OCI-LY7 (cell line): Measurements from ENCODE around the gene C1orf174. TPM values are rescaled to one million over a fixed set of nuclear protein-coding genes. Genes with fewer than 3 reads are reported as not detected.

Source experiments
- BruUV-seq: library from RNA; stranded (reverse); fragments of 400-500 nt; replicated peaks from 2 replicates; lab custom pipeline; 2021; lab: Mats Ljungman, UMichigan
- CTCF ChIA-PET: fragments of 300-600 bp; sonication (Branson Sonifier 250); formaldehyde crosslinking; loops from one replicate; lab custom pipeline; 2022; ENCODE audit warnings: antibody characterized with exemption; ENCODE audit not compliant: unreplicated experiment; lab: Charles Lee
- POLR2A ChIA-PET: fragments of 300-600 bp; sonication (Branson Sonifier 250); formaldehyde crosslinking; loops from one replicate; lab custom pipeline; 2022; ENCODE audit warnings: antibody characterized with exemption; lab: Charles Lee
- DNase-seq: peaks from one replicate; pipeline ENCODE4 v3.0.0-alpha.2; 2015; ENCODE audit warnings: low spot score
- H2AFZ ChIP-seq: fragments of 200-600 bp; sonication (generic), shearing (Covaris generic); 2 replicates; pipeline ENCODE4 v1.6.1; 2014; ENCODE audit warnings: mild to moderate bottlenecking, antibody characterized with exemption, low read length, moderate library complexity
- H3K27ac ChIP-seq: fragments of 200-600 bp; sonication (generic); 2 replicates; pipeline ENCODE4 v1.5.1; 2014; ENCODE audit warnings: mixed run types, low read depth, mild to moderate bottlenecking, moderate library complexity, low read length, inconsistent platforms; ENCODE audit not compliant: poor library complexity, severe bottlenecking
- H3K36me3 ChIP-seq: fragments of 200-600 bp; sonication (generic); 2 replicates; pipeline ENCODE4 v1.6.1; 2014; ENCODE audit warnings: mild to moderate bottlenecking, antibody characterized with exemption, low read length, moderate library complexity, mixed read lengths; ENCODE audit not compliant: insufficient read depth
- H3K4me1 ChIP-seq: fragments of 200-600 bp; sonication (generic); 2 replicates; pipeline ENCODE4 v1.5.1; 2014; ENCODE audit warnings: mild to moderate bottlenecking, low read length; ENCODE audit not compliant: insufficient read depth, poor library complexity, severe bottlenecking
- H3K4me2 ChIP-seq: fragments of 200-600 bp; sonication (generic); 2 replicates; pipeline ENCODE4 v1.6.1; 2014; ENCODE audit warnings: mild to moderate bottlenecking, low read length
- H3K4me3 ChIP-seq: fragments of 200-600 bp; sonication (generic); 2 replicates; pipeline ENCODE4 v1.5.1; 2014; ENCODE audit warnings: mild to moderate bottlenecking, low read depth, low read length; ENCODE audit not compliant: poor library complexity, severe bottlenecking
- H3K79me2 ChIP-seq: fragments of 200-600 bp; sonication (generic); 2 replicates; pipeline ENCODE4 v1.6.1; 2016; ENCODE audit warnings: low read depth, mild to moderate bottlenecking, low read length, moderate library complexity, mixed read lengths; ENCODE audit not compliant: insufficient read depth
- H3K9me2 ChIP-seq: fragments of 200-600 bp; sonication (generic); 2 replicates; pipeline ENCODE4 v1.6.1; 2016; ENCODE audit warnings: mild to moderate bottlenecking, low read length, mixed read lengths; ENCODE audit not compliant: insufficient read depth
- H3K9me3 ChIP-seq: fragments of 200-600 bp; sonication (generic); 2 replicates; pipeline ENCODE4 v1.6.1; 2014; ENCODE audit warnings: mild to moderate bottlenecking, mixed run types, low read length, mixed read lengths
- H4K20me1 ChIP-seq: fragments of 200-600 bp; sonication (generic); 2 replicates; pipeline ENCODE4 v1.6.1; 2014; ENCODE audit warnings: mild to moderate bottlenecking, antibody characterized with exemption, low read length, moderate library complexity, mixed read lengths; ENCODE audit not compliant: insufficient read depth
- EZH2phosphoT487 ChIP-seq: fragments of 200-600 bp; sonication (generic); IDR thresholded peaks from 2 replicates; pipeline ENCODE4 v1.6.1; 2018; ENCODE audit warnings: low read depth, borderline replicate concordance, mild to moderate bottlenecking, mixed run types, antibody characterized with exemption, low read length, moderate library complexity, mixed read lengths
- intact Hi-C: fragments of 100-400 bp; cut with micrococcal nuclease; formaldehyde crosslinking; loops from one replicate; pipeline ENCODE4 v1.10.0; 2022; ENCODE audit not compliant: unreplicated experiment
- total RNA-seq, 2 experiments: library from RNA; depleted of rRNA in 1 of 2; stranded (reverse); fragments of >200 nt in 1 of 2; shearing (Covaris generic) in 1 of 2; gene quantifications; 2 replicates each; pipeline ENCODE4 v1.2.3, GENCODE V29; 2014 to 2022
- TF ChIP-seq, protein P1 (sequence below): fragments of 200-600 bp; sonication (generic); conservative IDR thresholded peaks from 2 replicates; pipeline ENCODE4 v1.5.1; 2014; ENCODE audit warnings: mild to moderate bottlenecking, antibody characterized with exemption, low read length, moderate library complexity, mixed read lengths

Gene C1orf174
- total RNA-seq, 2 experiments from 2014 or later = 39.0 to 59.5 TPM

DNA sequence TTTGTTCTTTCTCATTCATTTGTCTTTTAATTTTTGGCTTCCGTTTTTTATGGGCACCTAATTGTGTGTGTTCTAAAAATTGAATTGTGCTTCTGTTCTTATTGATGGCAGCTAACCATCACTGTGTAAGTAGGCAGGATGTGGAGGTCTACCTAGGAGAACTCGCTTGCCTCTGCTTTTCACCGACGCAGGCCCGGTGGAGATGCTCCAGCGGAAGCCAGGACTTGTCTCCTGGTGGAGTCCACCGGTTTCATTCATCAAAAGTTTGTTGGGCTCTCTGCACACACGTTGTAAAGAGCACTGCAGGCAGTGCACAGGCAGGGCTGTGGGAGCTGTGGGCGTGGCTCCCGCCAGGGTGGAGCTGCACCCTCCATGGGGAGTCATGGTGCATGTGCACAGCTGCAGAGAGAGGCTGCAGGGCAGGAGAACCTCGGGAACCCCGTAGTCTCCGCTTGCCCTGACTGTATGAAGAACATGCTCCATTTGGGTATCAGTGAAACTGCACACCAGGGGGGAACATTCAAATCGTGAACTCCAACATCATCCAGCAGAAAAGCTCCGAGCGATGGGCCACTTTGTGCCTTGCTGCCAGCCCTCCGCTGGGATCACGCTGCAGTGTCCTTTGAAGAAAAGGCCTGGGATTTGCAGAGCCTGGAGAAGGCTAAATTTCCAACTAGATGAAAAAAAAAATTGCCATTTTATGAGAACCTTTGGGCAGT lies 6.0 kb upstream of the C1orf174 start:
- peak overlapping the region; percentile 88 for H3K4me2 ChIP-seq
- DNase-seq = peak; percentile 78
- CTCF ChIA-PET = interaction anchor here (1.7 kb wide), 1 partner anchor 48 kb away, joined by 7 read pairs; the partner anchor contains the start of genes CEP104 and DFFB
- TF ChIP-seq EZH2phosphoT487 = no peak
- TF ChIP-seq, protein P1, sequence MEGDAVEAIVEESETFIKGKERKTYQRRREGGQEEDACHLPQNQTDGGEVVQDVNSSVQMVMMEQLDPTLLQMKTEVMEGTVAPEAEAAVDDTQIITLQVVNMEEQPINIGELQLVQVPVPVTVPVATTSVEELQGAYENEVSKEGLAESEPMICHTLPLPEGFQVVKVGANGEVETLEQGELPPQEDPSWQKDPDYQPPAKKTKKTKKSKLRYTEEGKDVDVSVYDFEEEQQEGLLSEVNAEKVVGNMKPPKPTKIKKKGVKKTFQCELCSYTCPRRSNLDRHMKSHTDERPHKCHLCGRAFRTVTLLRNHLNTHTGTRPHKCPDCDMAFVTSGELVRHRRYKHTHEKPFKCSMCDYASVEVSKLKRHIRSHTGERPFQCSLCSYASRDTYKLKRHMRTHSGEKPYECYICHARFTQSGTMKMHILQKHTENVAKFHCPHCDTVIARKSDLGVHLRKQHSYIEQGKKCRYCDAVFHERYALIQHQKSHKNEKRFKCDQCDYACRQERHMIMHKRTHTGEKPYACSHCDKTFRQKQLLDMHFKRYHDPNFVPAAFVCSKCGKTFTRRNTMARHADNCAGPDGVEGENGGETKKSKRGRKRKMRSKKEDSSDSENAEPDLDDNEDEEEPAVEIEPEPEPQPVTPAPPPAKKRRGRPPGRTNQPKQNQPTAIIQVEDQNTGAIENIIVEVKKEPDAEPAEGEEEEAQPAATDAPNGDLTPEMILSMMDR = no peak
- no peaks in the 10 kb centered on the region for H3K9me3 ChIP-seq
- peaks cover 50% of the 10 kb centered on the region; the same call in 1 of the 2 replicates for H3K79me2 ChIP-seq
- no peak overlapping the region; the same call in 1 of the 2 replicates for H2AFZ ChIP-seq
- no peaks in the 10 kb centered on the region for H4K20me1 ChIP-seq
- H3K4me1 ChIP-seq = peaks cover 92% of the 10 kb centered on the region
- no peaks in the 10 kb centered on the region for H3K36me3 ChIP-seq
- H3K4me3 ChIP-seq = peak overlapping the region; percentile 96
- peak overlapping the region; percentile 100 for H3K27ac ChIP-seq
- BruUV-seq = no TSS peak
- H3K9me2 ChIP-seq = no peaks in the 10 kb centered on the region
- POLR2A ChIA-PET = interaction anchor here (4.6 kb wide), 1 partner anchor 141 kb away, joined by 31 read pairs; no protein-coding TSS in a partner anchor
- intact Hi-C loops = no loop called here

- Histone ChIP-seq H3K4me3 (peak overlapping the region; percentile 96), H3K9me3 (no peaks in the 10 kb centered on the region), H3K4me1 (peaks cover 90% of the 10 kb centered on the region), H2AFZ (peak overlapping the region; percentile 32; the same call in 1 of the 2 replicates), H3K4me2 (peak overlapping the region; percentile 88), H3K79me2 (peaks cover 48% of the 10 kb centered on the region; the same call in 1 of the 2 replicates), H3K36me3 (no peaks in the 10 kb centered on the region), H3K9me2 (no peaks in the 10 kb centered on the region), H3K27ac (peak overlapping the region; percentile 100), H4K20me1 (no peaks in the 10 kb centered on the region)
- ChIA-PET POLR2A (interaction anchor here (4.6 kb wide), 1 partner anchor 142 kb away, joined by 31 read pairs; no protein-coding TSS in a partner anchor), CTCF (no interaction called here)
- TF ChIP-seq EZH2phosphoT487 = no peak
- DNase-seq = peak; percentile 46
- no TSS peak for BruUV-seq
- intact Hi-C loops = no loop called here
Measured at GRCh38 chr1:3905266-3905952, 5.3 kb upstream of the C1orf174 start.

DNA sequence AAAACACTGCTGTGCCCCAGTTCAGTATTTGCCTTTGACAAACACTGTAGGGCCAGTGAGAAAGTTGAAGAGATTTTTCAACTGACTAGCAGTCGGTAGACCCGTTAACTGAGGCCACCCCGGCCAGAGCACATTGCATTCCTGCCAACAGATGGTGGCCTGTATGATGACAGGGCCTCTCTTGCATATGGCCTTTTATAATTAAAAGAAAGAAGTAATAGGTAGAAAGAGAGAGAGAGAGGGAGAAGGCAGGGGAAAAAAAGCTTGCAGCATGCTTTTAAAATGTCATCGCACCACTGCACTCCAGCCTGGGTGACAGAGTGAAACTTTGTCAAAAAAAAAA lies 4.7 kb upstream of the C1orf174 start:
- Histone ChIP-seq H3K9me3 (no peaks in the 10 kb centered on the region), H2AFZ (peak overlapping the region; percentile 32; the same call in 1 of the 2 replicates), H4K20me1 (no peaks in the 10 kb centered on the region), H3K4me2 (peak overlapping the region; percentile 88), H3K9me2 (no peaks in the 10 kb centered on the region), H3K36me3 (no peaks in the 10 kb centered on the region), H3K79me2 (peaks cover 49% of the 10 kb centered on the region; the same call in 1 of the 2 replicates), H3K4me1 (peaks cover 86% of the 10 kb centered on the region), H3K4me3 (peak overlapping the region; percentile 96), H3K27ac (peak overlapping the region; percentile 100)
- TF ChIP-seq, protein P1 = no peak
- no peak for TF ChIP-seq EZH2phosphoT487
- peak; percentile 49 for DNase-seq
- ChIA-PET POLR2A (interaction anchor here (0.6 to 4.6 kb wide), 2 partner anchors 10 to 143 kb away, joined by 3 to 31 read pairs; no protein-coding TSS in a partner anchor), CTCF (no interaction called here)
- BruUV-seq = no TSS peak
- intact Hi-C loops = loop anchor here (5.0 kb wide), 3 partner anchors 133 to 1317 kb away; partner anchors contain the start of gene SMIM1
